Right forelimb (tissue), 1 donor: ENCODE data around the gene ZNF777.
"Not testable (repeated sequence)": the region's sequence is repeated elsewhere in the genome, so short reads cannot be mapped to it uniquely, and the experiment has no call there.

Source experiments
- DNase-seq: peaks from one replicate; pipeline ENCODE4 v3.0.0-alpha.2; 2018

ZNF777 gene

GRCh38 chr7:149404825-149405224, 56.0 kb downstream of the ZNF777 start:
- DNase-seq = no peak

- no peak for DNase-seq
Observed at GRCh38 chr7:149404396-149404795, 56.5 kb downstream of the ZNF777 start.

GRCh38 chr7:149398195-149398820, 62.6 kb downstream of the ZNF777 start:
- no peak for DNase-seq

- DNase-seq = no peak
Observed at GRCh38 chr7:149397470-149398043, 63.3 kb downstream of the ZNF777 start.

- not testable (repeated sequence) for DNase-seq
Observed at GRCh38 chr7:149388550-149389335, 72.1 kb downstream of the ZNF777 start.

GRCh38 chr7:149386514-149386913, 74.3 kb downstream of the ZNF777 start:
- DNase-seq = not testable (repeated sequence)

GRCh38 chr7:149385195-149385950, 75.5 kb downstream of the ZNF777 start:
- no peak for DNase-seq
